RPMI8226 (cell line): ENCODE measurements around the gene TRPM8.
A peak's percentile ranks its signal among the peaks of the same experiment; 100 is the strongest.

Experiments used
- DNase-seq: peaks from one replicate; pipeline ENCODE4 v3.0.0-alpha.2; 2015

TRPM8 gene

DNA sequence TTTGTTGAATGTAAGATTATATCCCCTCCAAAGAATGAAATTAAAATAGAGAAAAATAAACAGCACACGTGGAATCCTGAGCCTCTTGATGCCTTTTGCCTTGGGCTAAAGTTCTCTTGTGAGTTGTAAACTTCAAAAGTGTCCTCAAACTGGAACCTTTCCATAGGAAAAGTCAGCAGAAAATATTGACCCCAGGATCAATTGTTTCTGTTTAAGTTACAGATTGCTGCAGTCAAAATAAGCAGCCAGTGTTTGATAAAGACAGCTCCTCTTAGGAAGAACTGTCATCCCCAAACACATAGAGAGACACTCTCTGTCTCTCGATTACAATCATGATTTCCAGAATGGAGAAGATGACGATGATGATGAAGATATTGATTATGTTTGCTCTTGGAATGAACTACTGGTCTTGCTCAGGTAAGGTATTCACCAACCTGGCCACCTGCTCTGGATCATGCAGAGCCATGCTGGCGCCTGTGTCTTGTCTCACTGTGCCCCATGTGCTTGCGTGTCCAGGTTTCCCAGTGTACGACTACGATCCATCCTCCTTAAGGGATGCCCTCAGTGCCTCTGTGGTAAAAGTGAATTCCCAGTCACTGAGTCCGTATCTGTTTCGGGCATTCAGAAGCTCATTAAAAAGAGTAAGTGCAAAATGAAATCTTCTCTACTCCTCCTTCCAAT is 133.4 kb downstream of the TRPM8 start, which contains the start of gene SPP2:
SPP2 (plus strand) TSS at position 248 of the 681 bp plus-strand sequence; CDS start at position 333, 85 bp downstream.
- no peak for DNase-seq

DNA sequence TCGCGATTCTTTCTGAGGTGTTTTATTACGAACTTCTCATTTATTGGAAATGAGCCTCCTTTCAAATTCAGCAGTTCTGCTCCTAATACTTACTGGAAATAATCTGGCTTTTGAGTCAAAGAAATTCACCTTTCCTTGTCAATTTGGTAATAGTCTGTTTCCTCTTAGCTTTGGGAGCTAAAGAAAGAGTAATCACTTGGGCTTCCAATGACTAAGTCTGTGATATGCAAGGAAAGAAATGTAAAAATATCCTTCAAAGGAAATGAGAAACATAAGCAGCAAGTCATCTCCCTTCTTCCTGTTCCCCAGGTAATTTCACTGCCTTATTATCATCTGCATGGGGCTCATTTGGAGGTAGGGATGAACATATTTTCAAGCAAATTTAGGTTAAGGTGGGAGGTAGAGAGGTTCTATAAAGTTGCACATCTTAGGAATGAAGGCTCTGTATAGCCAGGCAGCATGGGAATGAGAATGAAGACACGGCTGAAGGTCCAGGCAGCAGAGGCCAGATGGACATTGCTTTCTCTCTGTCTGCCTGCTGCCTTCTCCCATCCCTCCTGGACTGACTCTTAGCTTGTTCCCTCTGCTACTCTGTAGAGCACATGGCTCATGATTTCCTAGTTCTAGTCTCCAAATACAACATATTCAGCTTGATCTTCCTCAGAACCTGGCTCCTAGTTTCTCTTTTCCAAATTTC is 134.3 kb downstream of the TRPM8 start:
- no peak for DNase-seq

DNA sequence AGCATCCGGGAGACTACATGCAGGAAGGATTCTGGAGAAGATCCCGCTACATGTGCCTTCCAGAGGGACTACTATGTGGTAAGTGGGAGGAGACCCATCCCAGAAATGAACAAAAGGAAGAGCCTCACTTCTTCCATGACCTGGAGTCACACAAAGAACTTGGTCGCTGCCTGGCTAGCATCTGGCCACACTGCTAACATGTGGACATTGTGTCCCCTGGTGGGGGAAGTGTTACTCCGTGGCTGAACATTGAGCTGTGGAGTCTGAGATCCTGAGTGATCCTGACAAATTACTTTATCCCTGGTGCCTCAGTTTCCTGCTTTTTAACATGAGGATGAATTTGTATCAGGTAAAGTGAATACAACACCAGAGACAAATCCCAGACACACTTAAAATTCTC is 141.7 kb downstream of the TRPM8 start:
- DNase-seq, result no peak

DNA sequence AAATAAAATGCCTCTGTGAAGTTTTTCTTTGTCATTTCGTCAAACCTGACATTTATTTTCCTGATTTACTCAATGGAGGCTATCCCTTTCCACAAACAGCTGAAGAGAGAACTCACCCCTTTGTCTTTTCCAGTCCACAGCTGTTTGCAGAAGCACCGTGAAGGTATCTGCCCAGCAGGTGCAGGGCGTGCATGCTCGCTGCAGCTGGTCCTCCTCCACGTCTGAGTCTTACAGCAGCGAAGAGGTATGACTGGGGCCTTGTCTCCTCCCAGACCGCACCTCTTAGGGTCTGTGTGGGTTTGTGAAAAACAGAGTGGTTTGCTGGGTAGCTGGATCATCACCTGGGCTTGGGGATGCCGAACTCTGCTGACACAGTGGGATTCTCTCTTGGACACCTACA is 143.1 kb downstream of the TRPM8 start:
- DNase-seq, result peak; percentile 69

DNA sequence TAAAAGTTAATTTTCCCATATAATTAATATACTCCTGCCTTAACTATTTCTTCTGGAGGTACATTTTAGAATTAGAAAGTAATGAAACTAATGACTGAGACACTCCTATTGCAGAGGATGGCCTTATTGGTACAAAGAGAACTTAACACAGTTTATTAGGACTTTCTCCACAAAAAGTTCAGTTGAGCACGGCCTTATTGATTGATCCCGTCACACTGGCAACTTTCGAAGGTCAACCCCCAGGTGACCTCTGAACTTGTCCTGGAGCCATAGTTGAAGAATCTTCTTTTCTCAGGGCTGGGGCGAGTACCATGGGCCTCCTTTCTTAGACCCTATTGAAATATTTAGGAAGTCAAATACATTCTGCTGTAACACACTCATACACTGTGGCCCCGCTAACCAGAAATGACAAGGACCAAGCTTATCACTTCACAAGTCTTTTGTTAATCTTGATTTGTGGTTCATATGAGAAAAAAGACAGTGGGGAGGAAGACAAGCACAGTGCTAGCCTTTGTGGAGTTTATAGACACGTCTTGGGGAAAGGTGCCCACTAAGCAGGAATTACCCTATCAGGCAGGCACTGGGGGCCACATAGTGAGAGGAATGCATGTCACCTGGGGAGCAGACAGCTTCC is 144.6 kb downstream of the TRPM8 start:
- no peak for DNase-seq

DNA sequence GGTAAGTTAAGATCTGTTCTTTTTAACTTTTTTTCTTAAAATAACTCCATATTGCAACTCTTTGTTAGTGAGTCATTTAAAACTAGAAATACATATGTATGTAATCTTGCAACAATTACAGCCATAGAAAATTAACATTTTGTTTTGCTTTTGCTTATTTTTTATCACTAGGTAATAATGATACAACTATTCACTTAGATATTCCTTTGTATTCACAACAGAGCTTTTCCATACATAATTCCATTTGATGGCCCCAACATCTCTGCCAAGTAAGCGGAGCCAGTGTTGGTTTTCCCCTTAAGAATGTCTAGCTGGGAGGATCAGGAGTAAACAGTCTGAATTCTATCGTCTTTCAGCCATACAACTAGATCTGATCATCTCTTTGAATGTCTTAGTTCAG is 149.4 kb downstream of the TRPM8 start:
- no peak for DNase-seq
